Esophagus (tissue), 2 donors: ENCODE measurements around the gene STMN1. TPM values are rescaled to one million over a fixed set of nuclear protein-coding genes. Genes with fewer than 3 reads are reported as not detected.
A peak's percentile ranks its signal among the peaks of the same experiment; 100 is the strongest.
"Not testable (repeated sequence)": the region's sequence is repeated elsewhere in the genome, so short reads cannot be mapped to it uniquely, and the experiment has no call there.

ENCODE experiments used
- H3K27ac ChIP-seq, 2 donors: one replicate each; pipeline ENCODE4 v1.5.1; 2013; ENCODE audit warnings: low read depth in 2 of 2, mild to moderate bottlenecking in 2 of 2, inconsistent platforms in 1 of 2, low read length in 1 of 2, moderate library complexity in 1 of 2
- H3K27me3 ChIP-seq, 2 donors: one replicate each; pipeline ENCODE4 v1.6.1; 2013; ENCODE audit warnings: low read length in 2 of 2, control low read depth in 1 of 2, mild to moderate bottlenecking in 1 of 2; ENCODE audit not compliant: insufficient read depth in 2 of 2, control insufficient read depth in 1 of 2
- H3K36me3 ChIP-seq, 2 donors: one replicate each; pipeline ENCODE4 v1.6.1; 2013; ENCODE audit warnings: low read length in 1 of 2; ENCODE audit not compliant: control insufficient read depth in 2 of 2, insufficient read depth in 2 of 2
- H3K4me1 ChIP-seq, 2 donors: one replicate each; pipeline ENCODE4 v1.6.1; 2013; ENCODE audit warnings: low read length in 1 of 2; ENCODE audit not compliant: control insufficient read depth in 2 of 2, insufficient read depth in 2 of 2
- H3K4me3 ChIP-seq, 2 donors: one replicate each; pipeline ENCODE4 v1.5.1; 2013; ENCODE audit warnings: low read length in 2 of 2, mild to moderate bottlenecking in 2 of 2, low read depth in 1 of 2, moderate library complexity in 1 of 2
- H3K9me3 ChIP-seq, 2 donors: one replicate each; pipeline ENCODE4 v1.6.1; 2013; ENCODE audit warnings: mild to moderate bottlenecking in 2 of 2, low read depth in 1 of 2, low read length in 1 of 2, moderate library complexity in 1 of 2; ENCODE audit not compliant: control insufficient read depth in 2 of 2, insufficient read depth in 1 of 2
- WGBS, 2 donors: extraction: QIAGEN DNeasy Blood & Tissue Kit; methylation state at CpG; one replicate each; pipeline ENCODE4 v1.1.7; 2013; 5-methylcytosine and 5-hydroxymethylcytosine counted together
- polyA plus RNA-seq, 2 donors: library from polyadenylated mRNA; stranded (reverse); fragments of 200-250 nt; gene quantifications; one replicate each; pipeline ENCODE4 v1.2.3, GENCODE V29; 2013
- donor health status: healthy with polysubstance abuse.
- donor health status: Bipolar disorder and iron deficiency.

The STMN1 gene
- 100 to 1,000 TPM; 115 to 137 TPM for polyA plus RNA-seq

DNA sequence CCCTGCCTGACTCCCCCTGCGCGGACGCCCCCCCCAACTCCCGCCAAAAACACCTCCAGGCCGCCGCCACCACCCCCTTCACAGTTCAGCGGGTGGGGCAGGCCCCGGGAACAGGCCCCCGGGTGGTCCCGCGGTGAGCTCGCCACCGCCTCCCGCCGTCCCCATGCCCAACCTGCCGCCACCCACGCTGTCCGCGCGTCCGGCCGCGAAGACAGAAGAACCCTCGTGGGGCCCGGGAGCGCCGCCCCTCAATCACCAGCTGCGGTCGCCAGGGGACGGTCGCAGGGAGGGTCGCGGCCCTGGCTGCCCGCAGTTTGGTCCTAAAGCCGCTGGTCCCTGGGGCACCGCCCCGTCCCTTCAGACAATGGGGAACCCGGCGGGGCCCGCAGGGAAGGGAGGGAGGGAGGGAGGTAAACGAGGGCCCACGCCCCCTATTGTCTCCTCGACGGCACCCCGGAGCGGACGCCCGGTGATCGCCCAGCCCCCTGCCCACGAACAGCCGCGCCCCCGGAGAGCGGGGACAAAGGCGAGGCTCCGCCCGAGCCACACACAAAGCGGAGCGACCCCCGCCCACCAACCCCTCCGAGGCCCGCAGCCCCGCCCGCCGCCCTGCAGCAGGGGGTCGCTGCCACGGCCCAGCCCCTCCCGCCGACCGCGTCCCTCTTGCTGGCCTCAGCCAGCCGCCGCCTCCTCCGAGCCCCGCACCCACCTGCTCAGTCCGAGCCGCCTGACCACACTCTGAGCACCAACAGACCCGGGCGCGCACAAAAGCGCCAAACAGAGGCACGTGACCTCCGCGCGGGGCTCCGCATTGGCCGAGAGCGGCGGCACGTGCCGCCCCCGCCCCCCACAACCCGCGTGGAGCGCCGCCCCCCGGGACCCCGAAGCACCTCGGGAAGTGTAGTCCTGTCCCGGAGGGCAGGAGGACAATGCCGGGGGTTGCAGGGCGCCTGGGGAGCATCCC is at the start of gene STMN1:
TSS of gene STMN1 (minus strand) at position 740 of the 964 bp plus-strand sequence. CDS start 1,743 bp downstream, outside the sequence.
- Histone ChIP-seq H3K27me3 (no peaks in the 10 kb centered on the region), H3K9me3 (no peaks in the 10 kb centered on the region), H3K4me1 (peaks cover 0 to 4% of the 10 kb centered on the region in 2 donors), H3K4me3 (peak within 1 kb of the TSS; percentile 72 to 76), H3K36me3 (no peaks in the 10 kb centered on the region), H3K27ac (peak within 1 kb of the TSS; percentile 54 to 65)
- 1% methylated on average over 73 to 102 of the region's 102 CpGs for WGBS, 2 donors

DNA sequence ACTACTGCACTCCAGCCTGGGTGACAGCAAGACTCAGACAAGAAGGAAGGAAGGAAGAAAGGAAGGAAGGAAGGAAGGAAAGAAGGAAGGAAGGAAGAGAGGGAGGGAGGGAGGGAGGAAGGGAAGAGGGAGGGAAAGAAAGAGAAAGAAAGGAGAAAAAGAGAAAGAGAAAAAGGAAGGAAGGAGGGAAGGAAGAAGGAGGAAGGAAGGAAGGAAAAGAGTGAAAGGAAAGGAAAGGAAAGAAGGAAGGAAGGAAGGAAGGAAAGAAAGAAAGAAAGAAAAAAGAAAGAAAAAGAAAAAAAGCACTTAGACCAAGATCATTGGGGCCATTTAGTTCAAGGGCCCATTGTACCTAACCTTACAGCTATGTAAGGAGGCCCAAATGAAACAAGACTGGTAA is 49.3 kb upstream of the STMN1 start:
- H3K4me3 ChIP-seq: no peak overlapping the region
- H3K27ac ChIP-seq: no peak overlapping the region
- H3K9me3 ChIP-seq: peaks cover 0 to 3% of the 10 kb centered on the region in 2 donors
- H3K36me3 ChIP-seq: peaks cover 4 to 7% of the 10 kb centered on the region in 2 donors
- H3K27me3 ChIP-seq: no peaks in the 10 kb centered on the region
- no peaks in the 10 kb centered on the region for H3K4me1 ChIP-seq

DNA sequence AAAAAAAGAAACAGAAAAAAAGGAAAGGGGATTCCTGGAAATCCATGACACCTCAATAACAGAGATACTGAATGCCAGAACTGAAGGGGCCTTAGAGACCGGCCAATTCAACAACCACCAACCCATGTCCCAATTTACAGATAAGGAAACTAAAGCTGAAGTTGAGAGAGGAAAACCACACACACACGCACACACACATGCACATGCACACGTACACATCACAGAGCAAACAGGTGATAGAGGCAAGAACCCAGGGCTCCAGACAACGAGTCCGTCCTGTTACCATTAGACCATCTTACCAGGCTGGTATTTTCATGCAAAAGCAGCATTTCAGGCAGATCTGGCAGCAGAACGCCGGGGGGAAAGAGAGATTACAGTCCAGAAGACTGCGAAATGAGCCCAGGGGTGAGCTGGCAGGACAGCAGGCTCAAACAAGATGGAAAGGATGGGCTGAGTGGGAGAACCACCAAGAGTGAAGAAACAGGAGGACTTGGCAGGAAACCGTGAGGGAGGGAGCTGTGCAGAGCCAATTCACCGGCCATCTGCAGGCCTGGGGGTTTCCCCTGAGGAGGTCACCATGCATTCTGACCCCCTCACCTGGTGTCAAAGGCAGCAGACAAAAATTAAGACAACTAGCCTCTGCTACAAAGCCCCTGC is 48.2 kb upstream of the STMN1 start:
- H3K4me3 ChIP-seq: no peak overlapping the region
- WGBS, 2 donors: 57 to 60% methylated on average over 10 of the region's 10 CpGs
- H3K4me1 ChIP-seq: no peaks in the 10 kb centered on the region
- H3K9me3 ChIP-seq: peaks cover 0 to 3% of the 10 kb centered on the region in 2 donors
- no peaks in the 10 kb centered on the region for H3K27me3 ChIP-seq
- H3K36me3 ChIP-seq: peaks cover 0 to 7% of the 10 kb centered on the region in 2 donors
- H3K27ac ChIP-seq: no peak overlapping the region

DNA sequence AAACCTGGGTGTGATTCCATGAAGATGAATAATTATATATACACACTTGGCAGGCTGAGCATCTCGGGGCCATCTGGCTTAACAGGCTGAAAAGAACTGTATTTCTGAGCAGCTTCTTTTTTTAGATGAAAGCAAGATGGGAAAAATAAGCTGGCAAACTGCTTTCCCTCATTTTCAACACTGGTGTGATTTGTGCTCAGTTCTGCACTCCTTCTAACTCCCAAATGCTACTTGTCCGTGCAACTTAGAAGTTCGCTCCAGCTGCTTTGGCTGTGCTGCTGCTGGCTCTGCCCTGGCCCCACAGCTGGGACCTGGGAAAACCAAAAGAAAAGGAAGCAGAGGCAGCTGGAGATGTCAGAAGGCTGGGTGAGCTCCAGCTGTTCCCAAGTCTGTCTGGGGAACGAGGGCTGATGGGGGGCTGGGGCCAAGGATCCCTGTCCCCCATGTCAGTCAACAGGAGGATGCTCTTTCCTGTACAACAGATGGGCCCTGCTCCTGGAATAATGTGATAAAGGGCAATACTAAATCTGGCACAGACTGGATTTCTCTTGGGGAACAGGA is 46.7 kb upstream of the STMN1 start:
- 25 to 43% methylated on average over 4 of the region's 4 CpGs for WGBS, 2 donors
- Histone ChIP-seq H3K27me3 (no peaks in the 10 kb centered on the region), H3K36me3 (no peaks in the 10 kb centered on the region), H3K9me3 (no peaks in the 10 kb centered on the region), H3K27ac (peak overlapping the region in 1 of 2 donors; percentile 16), H3K4me1 (no peaks in the 10 kb centered on the region), H3K4me3 (no peak overlapping the region)

DNA sequence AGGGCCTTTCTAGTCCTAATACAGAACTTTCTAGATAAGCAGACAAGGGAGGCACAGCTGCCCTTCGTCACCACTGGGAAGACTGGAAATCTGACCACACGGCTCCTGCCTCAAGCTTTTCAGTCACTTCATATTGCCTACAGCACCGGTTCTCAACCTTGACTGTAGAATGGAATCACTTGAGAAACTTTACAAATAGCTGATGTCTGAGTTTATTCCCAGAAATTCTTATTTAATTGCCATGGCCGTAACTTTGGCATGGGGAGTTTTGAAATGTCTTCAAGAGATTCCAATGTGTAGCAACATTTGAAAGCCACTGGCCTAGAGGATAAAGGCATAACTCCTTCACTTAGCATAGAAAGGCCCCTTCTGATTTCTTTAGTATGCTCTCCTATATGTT is 42.4 kb upstream of the STMN1 start:
- Histone ChIP-seq H3K4me1 (no peaks in the 10 kb centered on the region), H3K27me3 (no peaks in the 10 kb centered on the region), H3K27ac (no peak overlapping the region), H3K4me3 (no peak overlapping the region), H3K36me3 (no peaks in the 10 kb centered on the region), H3K9me3 (peaks cover 0 to 3% of the 10 kb centered on the region in 2 donors)
- WGBS, 2 donors: 67 to 75% methylated on average over 4 of the region's 4 CpGs

DNA sequence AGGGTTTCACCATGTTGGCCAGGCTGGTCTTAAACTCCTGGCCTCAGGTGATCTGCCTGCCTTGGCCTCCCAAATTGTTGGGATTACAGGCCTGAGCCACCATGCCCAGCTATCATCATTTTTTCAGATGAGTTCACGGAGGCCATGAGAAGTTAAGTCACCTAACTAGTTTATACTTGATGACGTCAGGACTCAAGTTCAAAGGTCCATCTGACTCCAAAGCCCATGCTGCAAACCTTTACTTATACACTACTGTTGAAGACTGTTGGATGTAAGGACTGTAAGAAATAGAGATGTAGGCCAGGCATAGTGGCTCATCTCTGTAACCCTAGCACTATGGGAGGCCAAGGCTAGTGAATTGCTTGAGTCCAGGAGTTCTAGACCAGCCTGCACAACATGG is 40.8 kb upstream of the STMN1 start:
- no peak overlapping the region for H3K4me3 ChIP-seq
- WGBS, 2 donors: 74 to 90% methylated on average over 2 of the region's 2 CpGs
- no peaks in the 10 kb centered on the region for H3K4me1 ChIP-seq
- H3K9me3 ChIP-seq: peaks cover 0 to 3% of the 10 kb centered on the region in 2 donors
- H3K36me3 ChIP-seq: no peaks in the 10 kb centered on the region
- no peak overlapping the region for H3K27ac ChIP-seq
- H3K27me3 ChIP-seq: no peaks in the 10 kb centered on the region

DNA sequence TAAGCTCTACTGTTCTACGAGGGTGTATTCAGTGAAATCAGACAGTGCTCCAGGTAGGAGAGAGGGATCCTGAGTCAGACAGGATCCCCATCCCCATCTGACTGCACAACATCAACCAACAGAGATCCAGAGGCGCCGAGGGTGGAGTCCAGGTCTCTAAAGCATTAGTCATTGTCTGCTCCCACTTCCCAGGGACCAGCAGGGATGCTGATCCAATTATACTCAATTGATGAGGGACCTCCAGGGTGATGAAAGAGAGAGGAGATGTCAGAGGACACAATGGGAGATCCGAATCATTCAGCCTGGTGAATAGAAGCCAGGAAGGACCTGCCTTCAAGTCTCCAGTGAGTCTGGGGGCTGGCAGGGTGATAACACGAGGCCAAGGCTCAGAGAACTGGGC is 39.5 kb upstream of the STMN1 start:
- no peak overlapping the region for H3K4me3 ChIP-seq
- no peaks in the 10 kb centered on the region for H3K27me3 ChIP-seq
- H3K9me3 ChIP-seq: peaks cover 0 to 3% of the 10 kb centered on the region in 2 donors
- no peaks in the 10 kb centered on the region for H3K4me1 ChIP-seq
- no peaks in the 10 kb centered on the region for H3K36me3 ChIP-seq
- WGBS, 2 donors: 85 to 91% methylated on average over 5 of the region's 5 CpGs
- H3K27ac ChIP-seq: no peak overlapping the region

DNA sequence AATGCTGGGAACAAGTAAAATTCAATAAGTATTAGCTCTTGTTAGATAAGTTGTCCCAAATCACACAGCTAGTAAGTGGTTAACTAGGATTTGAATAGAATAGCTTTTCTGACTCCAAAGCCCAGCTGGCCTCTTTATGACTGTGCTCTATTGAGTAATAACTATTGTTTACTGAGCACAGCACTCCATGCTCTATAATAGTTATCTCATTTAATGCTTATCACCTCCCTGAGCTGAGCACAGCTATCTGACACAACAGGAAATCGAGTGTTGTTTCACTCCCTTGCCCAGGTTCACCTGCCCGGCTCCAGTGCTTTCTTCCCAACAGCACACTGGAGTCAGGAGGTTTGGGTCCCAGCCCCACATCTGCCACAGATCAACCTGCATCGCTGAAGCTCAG is 38.8 kb upstream of the STMN1 start:
- no peaks in the 10 kb centered on the region for H3K36me3 ChIP-seq
- H3K27ac ChIP-seq: no peak overlapping the region
- peaks cover 0 to 3% of the 10 kb centered on the region in 2 donors for H3K9me3 ChIP-seq
- no peaks in the 10 kb centered on the region for H3K27me3 ChIP-seq
- H3K4me3 ChIP-seq: no peak overlapping the region
- 79 to 88% methylated on average over 3 of the region's 3 CpGs for WGBS, 2 donors
- H3K4me1 ChIP-seq: no peaks in the 10 kb centered on the region

DNA sequence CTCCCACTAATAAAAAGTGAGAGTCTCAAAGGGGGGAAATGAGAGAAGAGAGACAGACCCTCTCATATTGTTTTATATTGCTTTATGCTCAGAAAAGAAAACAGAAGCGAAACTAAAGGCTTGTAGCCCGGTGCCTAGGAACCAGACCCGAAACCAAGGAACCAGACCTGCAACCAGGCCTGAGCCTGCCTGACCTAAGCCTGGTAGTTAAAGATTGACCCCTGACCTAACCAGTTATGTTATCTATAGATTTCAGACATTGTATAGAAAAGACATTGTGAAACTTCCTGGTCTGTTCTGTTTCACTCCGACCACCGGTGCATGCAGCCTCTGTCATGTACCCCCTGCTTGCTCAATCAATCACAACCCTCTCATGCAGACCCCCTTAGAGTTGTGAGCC is 37.3 kb upstream of the STMN1 start:
- not testable (repeated sequence) for H3K36me3 ChIP-seq, H3K4me3 ChIP-seq, H3K9me3 ChIP-seq, H3K27ac ChIP-seq, H3K4me1 ChIP-seq, H3K27me3 ChIP-seq
- 85 to 91% methylated on average over 5 of the region's 5 CpGs for WGBS, 2 donors
